ENCODE results near the gene MYRIP. TPM values are rescaled to one million over a fixed set of nuclear protein-coding genes. Genes with fewer than 3 reads are reported as not detected.
"Not testable (repeated sequence)": the region's sequence is repeated elsewhere in the genome, so short reads cannot be mapped to it uniquely, and the experiment has no call there.

MYRIP gene
- total RNA-seq, 4 donors from 2014 or later = 3.5 to 31.1 (median 12.1) TPM

DNA sequence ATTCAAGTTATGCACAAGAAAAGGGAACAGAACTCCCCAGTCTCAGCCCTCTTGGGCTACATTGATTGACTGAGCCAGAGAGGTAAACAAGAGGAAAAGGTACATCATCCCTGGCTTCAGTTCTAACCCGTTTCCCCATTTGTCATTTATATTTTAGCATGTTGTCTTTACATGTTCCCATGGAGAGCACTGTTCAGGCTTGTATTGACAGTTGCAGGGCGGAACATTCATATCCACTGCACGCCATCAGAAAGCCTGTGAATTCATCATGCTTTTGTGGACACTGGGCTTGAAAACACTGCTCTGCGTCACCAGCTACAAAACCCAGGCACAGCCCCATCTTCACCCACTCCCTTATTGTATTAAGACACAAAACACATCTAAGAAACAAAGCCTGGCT lies 259.2 kb downstream of the MYRIP start:
- intact Hi-C loops (cut with DNase I; ENCODE audit: low total_unique reads) = no loop called here
- Histone ChIP-seq H3K27ac (no peak overlapping the region), H3K4me3 (no peak overlapping the region), H3K4me1 (no peaks in the 10 kb centered on the region), H3K9me3 (no peaks in the 10 kb centered on the region), H3K27me3 (no peaks in the 10 kb centered on the region), H3K36me3 (no peaks in the 10 kb centered on the region)
- no peak for DNase-seq
- TF ChIP-seq, protein P1, sequence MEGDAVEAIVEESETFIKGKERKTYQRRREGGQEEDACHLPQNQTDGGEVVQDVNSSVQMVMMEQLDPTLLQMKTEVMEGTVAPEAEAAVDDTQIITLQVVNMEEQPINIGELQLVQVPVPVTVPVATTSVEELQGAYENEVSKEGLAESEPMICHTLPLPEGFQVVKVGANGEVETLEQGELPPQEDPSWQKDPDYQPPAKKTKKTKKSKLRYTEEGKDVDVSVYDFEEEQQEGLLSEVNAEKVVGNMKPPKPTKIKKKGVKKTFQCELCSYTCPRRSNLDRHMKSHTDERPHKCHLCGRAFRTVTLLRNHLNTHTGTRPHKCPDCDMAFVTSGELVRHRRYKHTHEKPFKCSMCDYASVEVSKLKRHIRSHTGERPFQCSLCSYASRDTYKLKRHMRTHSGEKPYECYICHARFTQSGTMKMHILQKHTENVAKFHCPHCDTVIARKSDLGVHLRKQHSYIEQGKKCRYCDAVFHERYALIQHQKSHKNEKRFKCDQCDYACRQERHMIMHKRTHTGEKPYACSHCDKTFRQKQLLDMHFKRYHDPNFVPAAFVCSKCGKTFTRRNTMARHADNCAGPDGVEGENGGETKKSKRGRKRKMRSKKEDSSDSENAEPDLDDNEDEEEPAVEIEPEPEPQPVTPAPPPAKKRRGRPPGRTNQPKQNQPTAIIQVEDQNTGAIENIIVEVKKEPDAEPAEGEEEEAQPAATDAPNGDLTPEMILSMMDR (IDR thresholded peaks at IDR 0.05) = no peak
- no peak for TF ChIP-seq POLR2A (IDR thresholded peaks at IDR 0.05)

DNA sequence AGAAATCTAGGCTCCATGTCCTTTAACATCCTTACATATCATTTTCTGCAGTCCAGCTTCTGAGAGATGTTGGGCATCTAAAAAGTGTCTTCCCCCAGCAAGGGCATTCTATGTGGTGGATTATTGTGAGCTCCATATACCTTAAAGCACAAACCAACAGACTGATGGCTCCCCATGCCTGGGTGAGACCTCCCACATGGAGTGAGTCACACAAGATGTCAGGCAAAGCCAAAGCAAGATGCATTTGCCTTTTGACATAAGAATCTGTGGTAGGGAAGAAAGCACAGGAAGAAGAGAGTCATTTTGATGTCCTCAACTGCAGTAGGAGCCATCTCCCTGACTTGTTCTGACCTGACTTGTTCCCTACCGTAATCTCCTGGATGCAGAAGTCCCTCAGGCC lies 261.4 kb downstream of the MYRIP start:
- TF ChIP-seq, protein P1 (IDR thresholded peaks at IDR 0.05) = no peak
- TF ChIP-seq POLR2A (IDR thresholded peaks at IDR 0.05) = no peak
- H3K4me1 ChIP-seq = no peaks in the 10 kb centered on the region
- intact Hi-C loops (cut with DNase I; ENCODE audit: low total_unique reads) = no loop called here
- no peaks in the 10 kb centered on the region for H3K36me3 ChIP-seq
- no peak overlapping the region for H3K4me3 ChIP-seq
- no peaks in the 10 kb centered on the region for H3K27me3 ChIP-seq
- H3K27ac ChIP-seq = no peak overlapping the region
- H3K9me3 ChIP-seq = no peaks in the 10 kb centered on the region
- no peak for DNase-seq

DNA sequence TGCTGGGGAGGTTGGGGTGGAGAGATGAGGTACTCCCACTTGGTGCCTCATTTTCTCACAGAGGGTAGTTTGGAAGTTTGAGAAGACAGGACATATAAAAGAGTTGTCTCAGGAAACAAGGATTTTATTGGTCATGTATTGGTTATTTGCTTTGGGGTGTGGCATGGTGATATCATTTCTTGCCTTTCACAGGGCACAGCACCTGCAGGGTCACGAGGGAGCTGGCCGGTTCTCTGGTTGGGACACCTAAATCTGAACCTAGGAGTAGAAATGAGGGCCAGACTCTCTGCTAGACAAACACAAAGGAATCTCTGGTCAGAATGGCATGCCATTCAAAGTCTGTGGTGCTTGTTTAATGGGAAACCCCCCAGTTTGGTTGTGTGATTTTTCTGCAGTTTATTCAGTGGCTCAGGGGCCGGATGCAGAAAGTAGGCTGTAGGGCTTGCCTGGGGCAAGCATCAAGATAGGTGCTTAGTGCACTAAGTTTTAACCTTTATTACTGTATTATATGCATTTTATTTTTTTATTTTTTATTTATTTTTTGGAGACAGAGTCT lies 262.4 kb downstream of the MYRIP start:
- H3K4me3 ChIP-seq = no peak overlapping the region
- no peak for DNase-seq
- no peak for TF ChIP-seq POLR2A (IDR thresholded peaks at IDR 0.05)
- TF ChIP-seq, protein P1 (IDR thresholded peaks at IDR 0.05) = no peak
- no peak overlapping the region for H3K27ac ChIP-seq
- intact Hi-C loops (cut with DNase I; ENCODE audit: low total_unique reads) = no loop called here
- no peaks in the 10 kb centered on the region for H3K4me1 ChIP-seq
- H3K27me3 ChIP-seq = no peaks in the 10 kb centered on the region
- H3K36me3 ChIP-seq = no peaks in the 10 kb centered on the region
- H3K9me3 ChIP-seq = no peaks in the 10 kb centered on the region

DNA sequence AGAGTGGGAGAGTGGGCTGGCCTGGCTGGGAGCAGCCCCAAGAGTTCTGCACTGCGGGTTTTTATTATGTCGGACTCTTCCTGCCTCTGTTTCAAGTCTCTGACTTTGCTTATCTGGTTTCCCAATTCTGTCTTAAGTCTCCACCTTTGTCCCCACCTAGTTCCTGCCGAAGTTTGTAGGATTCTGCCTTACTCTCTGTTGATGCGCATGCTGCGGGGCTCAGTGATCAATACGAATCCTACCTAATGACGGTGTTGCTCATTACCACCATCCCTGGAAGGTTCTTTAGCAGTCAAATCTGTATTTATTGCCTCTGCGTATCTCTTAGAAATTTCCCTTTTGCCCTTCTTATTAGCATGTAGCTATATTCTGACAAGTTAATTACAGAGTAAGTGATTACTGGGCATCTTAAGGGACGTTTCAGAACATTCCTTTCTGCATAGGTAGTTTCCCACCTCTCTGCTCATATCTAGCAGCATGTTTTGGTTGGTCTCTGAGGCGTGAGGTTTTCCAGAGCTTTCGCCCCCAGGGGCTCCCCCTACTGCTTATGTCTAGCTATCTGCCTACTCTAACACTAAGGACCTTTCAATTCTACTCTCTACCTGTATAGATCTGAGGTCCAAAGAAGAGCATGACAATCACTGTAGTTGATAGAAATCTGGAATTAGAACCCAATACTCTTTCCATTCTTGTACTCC lies 264.1 kb downstream of the MYRIP start:
- DNase-seq = no peak
- no peak overlapping the region for H3K4me3 ChIP-seq
- H3K36me3 ChIP-seq = no peaks in the 10 kb centered on the region
- no peaks in the 10 kb centered on the region for H3K27me3 ChIP-seq
- intact Hi-C loops (cut with DNase I; ENCODE audit: low total_unique reads) = no loop called here
- no peak for TF ChIP-seq POLR2A (IDR thresholded peaks at IDR 0.05)
- TF ChIP-seq, protein P1 (IDR thresholded peaks at IDR 0.05) = no peak
- no peaks in the 10 kb centered on the region for H3K4me1 ChIP-seq
- no peak overlapping the region for H3K27ac ChIP-seq
- no peaks in the 10 kb centered on the region for H3K9me3 ChIP-seq

DNA sequence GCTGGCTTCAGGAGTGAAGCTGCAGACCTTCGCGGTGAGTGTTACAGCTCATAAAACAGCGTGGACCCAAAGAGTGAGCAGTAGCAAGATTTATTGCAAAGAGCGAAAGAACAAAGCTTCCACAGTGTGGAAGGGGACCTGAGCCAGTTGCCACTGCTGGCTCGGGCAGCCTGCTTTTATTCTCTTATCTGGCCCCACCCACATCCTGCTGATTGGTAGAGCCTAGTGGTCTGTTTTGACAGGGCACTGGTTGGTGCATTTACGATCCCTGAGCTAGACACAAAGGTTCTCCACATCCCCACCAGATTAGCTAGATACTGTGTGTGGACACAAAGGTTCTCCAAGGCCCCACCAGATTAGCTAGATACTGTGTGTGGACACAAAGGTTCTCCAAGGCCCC lies 267.7 kb downstream of the MYRIP start:
- DNase-seq; H3K27ac ChIP-seq; H3K4me3 ChIP-seq; H3K4me1 ChIP-seq; H3K9me3 ChIP-seq; H3K27me3 ChIP-seq; intact Hi-C loops (cut with DNase I; ENCODE audit: low total_unique reads); H3K36me3 ChIP-seq: not testable (repeated sequence)

DNA sequence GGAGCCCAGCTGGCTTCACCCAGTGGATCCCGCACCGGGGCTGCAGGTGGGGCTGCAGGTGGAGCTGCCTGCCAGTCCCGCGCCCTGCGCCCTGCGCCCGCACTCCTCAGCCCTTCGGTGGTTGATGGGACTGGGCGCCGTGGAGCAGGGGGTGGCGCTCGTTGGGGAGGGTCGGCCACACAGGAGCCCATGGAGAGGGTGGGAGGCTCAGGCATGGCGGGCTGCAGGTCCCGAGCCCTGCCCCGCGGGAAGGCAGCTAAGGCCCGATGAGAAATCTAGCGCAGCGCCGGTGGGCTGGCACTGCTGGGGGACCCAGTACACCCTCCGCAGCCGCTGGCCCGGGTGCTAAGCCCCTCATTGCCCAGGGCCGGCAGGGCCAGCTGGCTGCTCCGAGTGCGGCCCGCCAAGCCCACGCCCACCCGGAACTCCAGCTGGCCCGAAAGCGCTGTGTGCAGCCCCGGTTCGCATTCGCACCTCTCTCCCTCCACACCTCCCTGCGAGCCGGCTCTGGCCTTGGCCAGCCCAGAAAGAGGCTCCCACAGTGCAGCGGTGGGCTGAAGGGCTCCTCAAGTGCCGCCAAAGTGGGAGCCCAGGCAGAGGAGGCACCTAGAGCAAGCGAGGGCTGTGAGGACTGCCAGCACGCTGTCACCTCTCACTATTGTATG lies 268.6 kb downstream of the MYRIP start:
- DNase-seq = not testable (repeated sequence)

More for the DNA sequence above, 268.6 kb downstream of the MYRIP start:
- H3K9me3 ChIP-seq; H3K36me3 ChIP-seq; H3K4me3 ChIP-seq; intact Hi-C loops (cut with DNase I; ENCODE audit: low total_unique reads); H3K27ac ChIP-seq; H3K4me1 ChIP-seq; H3K27me3 ChIP-seq: not testable (repeated sequence)

Data from uterus (tissue), 4 donors.